ENCODE measurements around the gene IRAK1BP1.
"Not testable (repeated sequence)": the region's sequence is repeated elsewhere in the genome, so short reads cannot be mapped to it uniquely, and the experiment has no call there.

IRAK1BP1 gene, protein sequence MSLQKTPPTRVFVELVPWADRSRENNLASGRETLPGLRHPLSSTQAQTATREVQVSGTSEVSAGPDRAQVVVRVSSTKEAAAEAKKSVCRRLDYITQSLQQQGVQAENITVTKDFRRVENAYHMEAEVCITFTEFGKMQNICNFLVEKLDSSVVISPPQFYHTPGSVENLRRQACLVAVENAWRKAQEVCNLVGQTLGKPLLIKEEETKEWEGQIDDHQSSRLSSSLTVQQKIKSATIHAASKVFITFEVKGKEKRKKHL

DNA sequence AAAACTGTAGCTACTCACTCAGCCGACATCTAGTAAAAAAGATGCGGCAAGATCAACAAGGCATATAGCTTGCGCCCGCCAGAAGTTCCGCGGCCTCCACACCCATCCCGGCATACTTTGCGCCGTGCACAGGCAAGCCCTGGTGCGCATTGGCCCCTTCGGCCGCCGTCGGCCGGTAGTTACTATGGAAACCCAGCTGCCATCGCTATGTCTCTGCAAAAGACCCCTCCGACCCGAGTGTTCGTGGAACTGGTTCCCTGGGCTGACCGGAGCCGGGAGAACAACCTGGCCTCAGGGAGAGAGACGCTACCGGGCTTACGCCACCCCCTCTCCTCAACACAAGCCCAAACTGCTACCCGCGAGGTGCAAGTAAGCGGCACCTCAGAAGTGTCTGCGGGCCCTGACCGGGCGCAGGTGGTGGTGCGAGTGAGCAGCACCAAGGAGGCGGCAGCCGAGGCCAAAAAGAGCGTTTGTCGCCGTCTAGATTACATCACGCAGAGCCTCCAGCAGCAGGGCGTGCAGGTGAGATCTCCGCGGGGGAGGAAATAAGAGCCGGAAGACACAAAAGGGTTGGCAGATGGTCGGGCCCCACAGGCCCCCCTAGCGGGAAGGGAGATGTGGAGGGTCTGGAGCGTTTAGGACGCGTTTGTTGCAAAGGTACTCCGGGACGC lies at the start of gene IRAK1BP1:
TSS of gene IRAK1BP1 (plus strand) at position 182 of the 671 bp plus-strand sequence. CDS start at position 208, 26 bp downstream.
- DNase-seq (ENCODE audit: low read depth), result peak; percentile 33

DNA sequence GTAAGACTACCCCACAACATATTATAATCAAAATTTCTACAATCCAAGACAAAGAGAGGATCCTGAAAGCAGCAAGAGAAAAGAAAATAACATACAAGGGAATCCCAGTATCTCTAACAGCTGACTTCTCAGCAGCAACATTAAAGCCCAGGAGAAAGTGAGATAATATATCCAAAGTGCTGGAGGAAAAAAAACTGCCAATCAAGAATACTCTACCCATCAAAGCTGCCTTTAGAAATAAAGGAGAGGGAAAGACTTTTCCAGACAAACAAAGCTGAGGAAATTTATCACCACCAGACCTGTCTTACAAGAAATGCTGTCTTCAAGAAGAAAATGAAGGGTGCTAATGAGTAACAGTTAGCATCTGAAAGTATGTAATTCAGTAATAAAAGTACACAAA lies 43.3 kb upstream of the IRAK1BP1 start:
- DNase-seq (ENCODE audit: low read depth), result no peak

DNA sequence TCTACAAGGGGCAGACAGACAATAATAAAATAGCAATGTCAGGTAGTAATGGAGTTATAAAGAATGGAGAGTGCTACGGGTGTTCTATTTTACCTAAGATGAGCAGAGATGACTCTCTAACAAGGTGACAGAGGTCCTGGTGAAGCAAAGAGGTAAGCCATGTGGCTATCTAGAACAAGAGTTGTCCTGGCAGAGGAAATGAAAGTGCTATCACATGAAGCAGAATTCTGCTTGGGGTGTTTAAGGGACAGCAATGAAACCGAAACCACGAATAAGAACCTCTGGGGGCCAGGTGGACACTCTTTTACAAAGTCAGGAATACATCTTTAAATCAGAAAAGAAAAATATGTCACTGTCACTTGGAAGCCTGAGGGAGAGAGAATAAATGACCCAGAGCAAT lies 37.9 kb upstream of the IRAK1BP1 start:
- DNase-seq (ENCODE audit: low read depth), result no peak

DNA sequence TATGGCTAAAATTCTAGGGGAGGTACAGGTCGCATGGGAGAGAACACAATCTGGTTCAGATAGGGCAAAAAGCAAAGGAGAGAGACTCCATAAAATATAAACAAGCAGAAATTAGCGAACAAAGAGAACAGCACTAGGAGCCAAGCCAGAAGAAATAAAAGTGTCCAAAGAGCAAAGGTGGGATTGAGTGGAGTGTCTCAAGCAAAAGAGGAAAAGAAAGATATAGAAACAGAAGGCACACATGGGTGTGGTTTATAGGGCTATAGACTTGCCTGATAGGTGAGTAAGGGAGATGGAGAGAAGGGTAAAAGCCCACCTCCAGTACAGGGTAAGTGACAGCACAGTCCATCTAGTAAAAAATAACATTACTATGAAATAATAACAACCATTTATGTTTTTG lies 36.5 kb upstream of the IRAK1BP1 start:
- no peak for DNase-seq (ENCODE audit: low read depth)

DNA sequence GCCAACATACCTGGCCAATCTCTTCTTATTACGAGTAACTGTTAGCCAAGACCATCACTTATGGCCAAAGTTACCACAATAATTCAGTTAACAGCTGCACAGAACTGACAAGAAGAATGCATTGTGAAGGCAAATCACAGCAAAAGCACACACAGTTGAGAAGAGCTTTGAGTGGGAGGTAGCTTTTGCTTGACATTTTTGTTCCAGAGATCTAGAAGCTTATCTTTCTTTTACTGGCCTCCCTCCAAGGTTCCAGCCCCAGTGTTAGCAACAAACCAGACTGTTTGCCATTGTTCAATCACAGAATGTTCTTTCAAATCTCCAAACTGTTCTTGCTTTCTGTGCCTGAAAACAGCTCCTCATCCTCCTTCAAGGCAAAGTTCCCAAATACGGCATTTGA lies 35.9 kb upstream of the IRAK1BP1 start:
- DNase-seq (ENCODE audit: low read depth), result no peak

DNA sequence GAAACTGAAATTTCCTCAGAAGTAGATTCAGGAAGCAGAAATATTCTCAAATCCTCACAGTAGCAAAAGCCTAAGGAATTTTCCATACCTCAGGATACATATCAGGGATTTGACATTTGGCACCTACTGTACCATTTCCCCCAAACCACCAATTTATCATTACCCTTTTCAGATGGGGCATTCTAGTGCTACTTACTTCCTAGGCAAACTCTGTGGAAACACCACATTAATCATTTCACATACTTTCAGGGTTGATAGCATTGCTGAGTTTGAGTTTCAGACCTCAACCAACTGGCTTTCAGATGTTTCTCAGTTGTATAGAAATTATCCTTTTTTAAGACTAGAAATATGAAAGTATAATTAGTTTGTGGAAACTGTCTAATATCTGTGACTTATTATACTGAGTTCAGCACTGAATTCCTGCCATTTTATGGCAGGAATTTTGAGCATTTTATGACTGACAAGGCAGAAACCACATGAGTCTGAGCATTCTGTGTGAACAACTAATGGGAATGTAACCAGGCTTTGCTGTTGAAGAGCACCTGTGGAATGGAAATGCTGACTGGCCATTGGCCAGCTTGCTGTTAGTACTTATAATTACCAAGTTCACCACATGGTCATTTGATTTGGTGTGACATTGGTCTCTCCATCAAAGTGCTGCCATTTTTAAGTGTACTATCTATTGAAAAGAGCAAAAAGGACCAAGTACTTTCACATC lies 35.1 kb upstream of the IRAK1BP1 start:
- no peak for DNase-seq (ENCODE audit: low read depth)

DNA sequence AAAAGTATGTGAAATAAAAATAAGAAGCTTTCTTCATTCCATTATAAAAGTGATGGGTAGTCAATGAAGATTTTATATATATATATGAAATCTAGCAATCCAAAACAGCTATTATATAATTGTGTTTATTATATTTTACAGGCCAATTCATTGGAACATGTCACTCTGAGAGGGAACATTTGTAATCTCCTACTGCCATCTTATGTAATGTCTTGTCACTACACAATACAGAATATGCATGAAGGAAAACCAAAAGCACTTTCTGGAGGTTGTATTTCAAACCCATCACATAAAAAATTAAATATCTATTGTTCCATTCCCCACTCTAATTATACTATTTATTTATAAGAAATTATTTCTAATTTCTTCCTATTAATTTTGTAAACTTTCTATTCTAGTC lies 31.5 kb upstream of the IRAK1BP1 start:
- DNase-seq (ENCODE audit: low read depth), result no peak

DNA sequence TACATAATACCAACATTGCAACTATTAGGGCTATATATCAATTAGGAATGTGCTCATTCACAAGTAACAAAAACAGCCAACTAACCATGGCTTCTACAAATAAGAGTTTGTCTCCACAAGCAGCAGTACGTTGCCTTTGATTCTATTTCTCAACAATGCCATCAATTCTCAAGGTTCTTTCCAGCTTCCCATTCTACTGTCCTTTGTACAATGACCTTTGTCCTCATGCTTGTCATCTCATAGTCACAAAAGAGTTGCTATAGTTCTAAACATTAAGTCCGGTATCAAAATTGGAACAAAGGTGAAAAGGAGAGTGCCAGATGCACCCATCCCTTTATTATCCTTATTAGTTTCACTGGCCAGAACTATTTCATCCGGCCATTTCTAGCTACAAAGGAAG lies 30.8 kb upstream of the IRAK1BP1 start:
- DNase-seq (ENCODE audit: low read depth), result no peak

DNA sequence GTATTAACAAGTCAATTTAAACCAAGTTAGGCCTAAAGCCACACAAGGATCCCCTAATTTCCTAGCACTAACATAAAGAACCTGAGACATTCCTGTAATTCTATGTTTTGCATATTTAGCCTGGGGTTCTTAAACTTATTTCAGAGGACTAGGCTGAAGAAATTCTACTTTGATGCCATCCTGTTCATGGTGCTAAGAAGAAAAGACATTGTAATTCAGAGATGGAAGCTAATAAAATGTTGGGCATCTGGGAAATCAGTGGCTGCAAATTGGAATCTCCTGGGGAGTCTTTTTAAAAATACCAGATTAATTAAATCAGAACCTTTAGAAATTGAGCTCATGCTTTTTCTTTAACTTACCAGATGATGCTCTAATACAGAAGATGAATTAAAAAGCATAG lies 26.2 kb upstream of the IRAK1BP1 start:
- no peak for DNase-seq (ENCODE audit: low read depth)

DNA sequence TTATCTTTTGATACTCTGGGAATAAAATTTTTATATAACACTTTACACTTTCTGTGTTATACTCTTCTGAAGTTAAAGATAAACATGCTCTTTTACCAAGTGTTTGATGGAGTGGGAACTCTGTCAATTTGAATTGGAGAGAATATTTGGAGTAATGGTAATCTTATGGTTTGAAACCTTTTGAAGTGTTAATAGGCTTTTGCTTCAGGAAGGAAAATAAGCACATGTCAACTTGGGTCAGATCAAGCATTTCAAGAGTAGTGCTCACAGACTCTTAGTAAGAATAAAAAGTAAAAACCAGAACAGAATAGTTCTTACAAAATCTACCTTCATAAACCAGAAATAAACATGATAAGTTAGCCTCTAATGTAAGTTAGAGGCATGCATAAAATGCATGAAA lies 24.4 kb upstream of the IRAK1BP1 start:
- DNase-seq (ENCODE audit: low read depth), result no peak

DNA sequence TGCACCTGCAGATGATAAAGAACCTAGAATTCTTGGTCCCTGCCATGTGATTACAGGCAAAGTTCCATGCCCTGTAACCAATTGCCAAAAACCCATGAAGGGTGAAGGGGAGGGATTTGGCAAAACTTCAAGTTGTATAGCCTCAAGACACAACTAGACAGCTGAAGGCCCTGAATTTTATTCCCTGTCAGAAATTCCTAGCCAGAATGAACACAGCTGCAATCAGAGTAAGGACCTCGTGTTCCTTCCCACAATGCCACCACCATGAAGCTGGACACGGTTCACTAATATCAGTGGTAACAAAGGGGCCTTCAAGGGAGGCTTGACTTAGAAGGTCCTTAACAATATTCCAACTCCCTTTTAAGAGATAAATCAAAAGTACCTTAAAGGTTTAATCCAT lies 22.5 kb upstream of the IRAK1BP1 start:
- DNase-seq (ENCODE audit: low read depth), result no peak

DNA sequence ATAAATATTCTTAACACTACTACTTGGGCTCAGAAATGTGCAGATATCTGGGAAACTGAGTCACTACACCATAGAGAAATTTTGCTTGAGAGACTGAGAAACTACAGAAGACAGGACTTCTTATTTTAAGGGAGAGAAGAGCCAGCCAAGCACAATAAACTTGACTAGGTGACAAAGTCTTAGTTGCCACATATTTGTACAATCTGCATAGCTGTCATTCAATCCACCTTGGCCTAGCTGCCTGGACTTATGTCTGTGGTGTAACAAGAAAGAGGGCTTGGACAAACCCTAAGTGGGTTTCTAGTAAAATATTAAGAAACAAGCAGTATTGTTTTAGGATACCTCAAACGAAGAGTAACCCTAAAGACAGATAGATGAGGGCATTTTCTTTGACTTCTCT lies 21.8 kb upstream of the IRAK1BP1 start:
- DNase-seq (ENCODE audit: low read depth), result no peak

DNA sequence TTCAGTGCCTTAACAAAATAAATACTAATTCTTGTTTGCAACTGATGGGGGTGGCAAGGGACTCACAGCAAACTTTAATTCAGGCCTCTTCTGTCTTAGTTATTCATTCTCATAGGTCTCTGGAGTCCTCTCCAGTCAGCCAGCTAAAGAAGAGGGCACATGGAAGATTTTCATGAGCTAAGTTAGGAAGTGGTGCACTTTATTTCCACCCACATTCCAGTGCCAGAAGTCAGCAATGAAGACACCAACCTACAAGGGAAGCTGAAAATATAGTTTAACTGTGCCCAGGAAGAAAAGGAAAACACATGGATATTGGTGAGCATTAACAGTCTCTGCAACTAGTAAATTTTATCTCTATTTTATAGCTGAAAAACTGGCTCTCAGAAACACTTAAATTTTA lies 16.7 kb upstream of the IRAK1BP1 start:
- no peak for DNase-seq (ENCODE audit: low read depth)

DNA sequence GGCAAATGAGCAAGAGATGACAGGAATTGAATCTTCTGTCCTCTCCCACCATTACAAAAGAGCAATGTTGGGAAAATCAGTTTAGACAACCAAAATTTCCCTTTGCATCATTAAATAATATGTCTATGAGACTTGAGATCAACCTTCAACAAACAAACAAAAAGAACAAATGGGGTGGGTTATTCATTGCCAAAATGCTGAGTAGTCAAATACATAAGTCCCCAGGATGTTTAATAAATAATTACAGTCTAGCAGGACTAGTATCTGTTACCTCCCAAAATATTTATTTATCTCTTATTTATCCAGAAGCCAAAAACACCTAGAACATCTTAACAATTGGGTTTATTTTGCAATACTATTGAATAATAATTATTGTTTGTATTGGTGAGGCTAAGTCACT lies 16.2 kb upstream of the IRAK1BP1 start:
- DNase-seq (ENCODE audit: low read depth), result no peak

DNA sequence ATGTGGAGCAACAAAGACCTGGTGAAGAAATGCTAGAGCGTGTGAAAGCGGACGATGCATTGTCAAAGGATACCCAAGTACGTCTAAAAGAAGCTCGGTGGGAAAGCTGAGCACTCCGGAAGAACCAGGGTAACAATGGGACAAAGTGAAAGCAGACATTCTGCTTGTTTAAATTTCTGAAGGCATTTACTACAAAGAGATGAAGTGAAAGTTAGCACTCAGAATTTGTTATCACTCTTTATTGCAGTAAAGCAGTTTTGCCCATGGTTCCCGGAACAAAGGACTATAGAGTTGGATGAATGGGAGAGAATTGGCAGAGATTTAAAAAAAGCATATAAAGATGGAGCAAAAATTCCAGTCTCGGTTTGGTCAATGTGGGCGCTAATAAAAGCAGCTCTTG lies 12.8 kb upstream of the IRAK1BP1 start:
- DNase-seq (ENCODE audit: low read depth), result no peak

DNA sequence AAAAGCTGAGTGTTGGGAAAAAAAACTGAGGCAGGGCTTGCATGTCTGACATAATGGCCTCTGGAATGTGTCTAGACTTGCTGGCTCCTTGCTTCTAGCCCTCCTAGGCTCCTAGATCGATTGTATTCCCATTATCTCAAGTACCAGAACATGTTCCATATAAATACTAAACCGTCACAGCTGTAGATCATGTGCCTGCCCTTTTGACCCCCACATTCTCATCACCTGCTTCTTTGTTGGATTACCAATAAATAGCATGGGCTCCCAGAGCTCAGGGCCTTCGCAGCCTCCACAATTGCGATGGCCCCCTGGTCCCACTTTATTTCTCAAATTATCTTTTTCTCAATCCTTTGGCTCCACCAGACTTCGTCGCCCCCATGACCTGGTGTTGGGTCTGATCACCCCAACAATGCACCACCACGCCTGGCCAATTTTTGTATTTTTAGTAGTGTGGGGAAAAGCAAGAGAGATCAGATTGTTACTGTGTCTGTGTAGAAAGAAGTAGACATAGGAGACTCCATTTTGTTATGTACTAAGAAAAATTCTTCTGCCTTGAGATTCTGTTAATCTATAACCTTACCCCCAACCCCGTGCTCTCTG lies 8.9 kb upstream of the IRAK1BP1 start:
- not testable (repeated sequence) for DNase-seq (ENCODE audit: low read depth)

DNA sequence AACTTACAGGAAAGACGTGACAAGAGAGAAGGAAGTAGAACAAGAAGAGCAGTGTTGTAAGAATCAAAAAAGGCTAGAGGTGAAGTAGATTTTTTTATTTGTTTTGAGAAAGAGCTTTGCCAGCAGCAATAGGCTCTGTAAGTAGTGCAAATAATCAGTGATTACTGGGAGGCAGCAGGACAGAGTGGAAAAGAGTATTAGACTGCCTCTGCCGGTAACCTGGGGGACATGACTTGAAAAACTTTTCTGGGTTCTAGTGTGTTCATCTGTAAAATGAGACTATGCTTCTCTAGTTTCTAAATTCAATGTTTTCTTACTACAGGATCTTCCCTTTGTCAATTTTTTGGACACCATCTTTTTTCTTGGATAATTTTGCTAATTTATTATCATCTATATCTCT lies 5.8 kb upstream of the IRAK1BP1 start:
- DNase-seq (ENCODE audit: low read depth), result no peak

DNA sequence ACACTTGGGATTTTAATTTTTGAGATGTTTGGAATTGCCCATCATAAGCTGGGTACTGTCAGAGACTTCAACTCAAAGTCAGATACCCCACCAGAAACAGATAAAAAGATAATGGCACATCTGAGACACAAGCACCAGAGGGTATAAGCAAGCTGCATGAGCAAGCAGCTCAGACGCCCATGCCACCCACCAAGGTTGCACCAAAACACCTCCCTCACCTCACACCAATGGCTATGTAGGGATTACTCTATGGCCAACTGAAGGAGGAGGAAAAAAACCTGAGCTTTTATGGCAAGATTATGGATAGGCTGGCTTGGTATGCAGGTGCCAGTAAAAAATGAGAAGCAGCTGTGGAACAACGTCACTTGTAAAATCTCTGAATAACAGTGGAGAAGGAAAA lies 3.8 kb upstream of the IRAK1BP1 start:
- DNase-seq (ENCODE audit: low read depth), result no peak

DNA sequence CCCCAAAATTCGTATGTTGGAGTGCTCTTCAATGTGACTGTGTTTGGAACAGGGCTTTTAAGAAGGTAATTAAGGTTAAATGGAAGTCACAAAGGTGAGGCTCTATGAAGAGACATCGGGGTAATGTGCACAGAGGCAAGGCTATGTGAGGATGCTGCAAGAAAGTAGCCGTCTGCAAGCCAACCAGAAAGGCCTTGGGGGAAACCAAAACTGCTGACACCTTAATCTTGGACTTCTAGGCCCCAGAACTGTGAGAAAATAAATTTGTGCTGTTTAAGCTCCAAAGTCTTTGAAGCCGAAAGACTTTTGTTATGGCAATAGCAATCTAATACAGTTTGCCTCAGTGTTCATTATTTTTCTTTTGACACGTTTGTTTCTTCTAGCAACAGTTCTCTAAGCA lies 2.4 kb upstream of the IRAK1BP1 start:
- no peak for DNase-seq (ENCODE audit: low read depth)

DNA sequence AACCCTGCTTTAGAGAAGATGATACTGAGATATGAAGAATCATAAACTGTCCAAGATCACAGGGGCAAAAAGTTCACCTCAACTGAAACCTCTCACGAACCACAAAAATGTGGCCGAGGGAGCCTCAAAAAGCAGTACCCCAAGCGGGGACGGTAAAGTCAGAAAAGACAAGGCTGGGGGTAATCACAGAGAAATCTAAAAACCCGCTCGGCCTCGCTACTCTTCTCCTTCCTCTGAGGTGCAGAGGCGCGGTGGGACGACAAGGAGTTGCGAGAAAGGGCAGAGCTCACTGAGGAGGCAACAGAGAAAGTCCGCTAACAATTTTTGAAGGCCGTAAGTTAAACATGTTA lies 356 bp upstream of the IRAK1BP1 start:
- no peak for DNase-seq (ENCODE audit: low read depth)

DNA sequence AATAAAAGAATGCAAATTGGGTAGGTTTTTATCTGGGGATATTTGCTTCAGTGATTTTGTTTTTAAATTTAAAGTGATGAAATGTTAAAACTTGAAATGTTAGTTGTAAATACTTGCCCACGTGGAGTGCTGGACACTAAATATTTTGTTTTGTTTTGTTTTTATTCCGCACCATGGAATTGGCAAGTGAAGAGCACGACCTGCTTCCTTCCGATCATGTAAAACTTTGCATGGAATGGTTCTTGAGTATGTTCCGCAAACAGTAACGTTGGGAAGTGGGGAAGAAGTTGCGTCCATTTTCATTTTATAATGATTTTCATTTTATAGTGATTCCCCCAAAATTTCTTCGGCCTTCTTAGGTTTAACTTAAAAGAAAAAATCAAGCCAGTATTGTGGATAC lies 765 bp downstream of the IRAK1BP1 start:
- DNase-seq (ENCODE audit: low read depth), result no peak

DNA sequence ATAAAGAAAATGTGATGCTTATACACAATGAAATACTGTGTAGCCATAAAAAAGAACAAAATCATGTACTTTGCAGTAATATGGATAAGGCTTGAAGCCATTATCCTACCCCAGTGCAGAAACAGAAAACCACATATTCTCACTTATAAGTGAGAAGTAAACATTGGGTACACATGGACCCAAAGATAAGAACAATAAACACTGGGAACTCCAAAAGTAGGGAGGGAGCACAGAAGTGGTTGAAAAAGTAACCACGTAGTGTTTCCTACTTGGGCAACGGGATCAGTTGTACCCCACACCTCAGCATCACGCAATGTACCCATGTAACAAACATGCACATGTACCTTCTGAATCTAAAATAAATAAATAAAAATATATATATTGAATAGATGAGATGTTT lies 8.2 kb downstream of the IRAK1BP1 start:
- no peak for DNase-seq (ENCODE audit: low read depth)

DNA sequence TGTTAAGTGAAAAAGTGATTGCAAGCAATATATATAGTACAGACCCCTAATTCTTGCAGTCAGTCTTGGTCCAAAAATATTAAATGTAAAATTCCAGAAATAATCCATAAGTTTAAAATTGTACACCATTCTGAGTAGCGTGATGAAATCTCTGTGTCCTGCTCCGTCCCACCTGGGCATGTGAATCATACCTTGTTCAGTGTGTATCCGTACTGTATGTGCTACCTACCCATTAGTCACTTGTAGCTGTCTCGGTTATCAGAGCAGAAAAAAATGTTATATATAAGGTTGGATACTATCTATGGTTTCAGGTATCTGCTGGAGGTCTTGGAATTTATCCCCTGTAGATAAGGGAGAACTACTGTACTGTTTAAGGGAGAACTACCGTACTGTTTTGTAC lies 16.3 kb downstream of the IRAK1BP1 start:
- no peak for DNase-seq (ENCODE audit: low read depth)

All from GM04503 (cell line).